Adrenal gland (tissue), 12 donors: ENCODE measurements around the gene UVRAG. TPM values are rescaled to one million over a fixed set of nuclear protein-coding genes. Genes with fewer than 3 reads are reported as not detected.
A peak's percentile ranks its signal among the peaks of the same experiment; 100 is the strongest.

Source experiments
- DNase-seq, 7 donors: peaks; one replicate each; pipeline ENCODE4 v3.0.0-alpha.2; 2019 to 2020
- H3K27ac ChIP-seq, 5 donors: fragments of 200-600 bp; sonication (generic) in 4 of 5; 1 replicate in 3 of 5; 2 replicates in 2 of 5; pipeline versions ENCODE4 v1.5.1 to v1.8.0; 2016 to 2020; ENCODE audit warnings: mild to moderate bottlenecking in 1 of 5
- H3K27me3 ChIP-seq: fragments of 200-600 bp; 2 replicates; pipeline ENCODE4 v1.8.0; 2021
- H3K36me3 ChIP-seq, 2 donors: fragments of 200-600 bp; replicated peaks in 1 of 2; 1 replicate in 1 of 2; 2 replicates in 1 of 2; pipeline versions ENCODE4 v1.5.1 to v1.8.0; 2018 to 2022
- H3K4me1 ChIP-seq, 2 donors: fragments of 200-600 bp; replicated peaks in 1 of 2; 1 replicate in 1 of 2; 2 replicates in 1 of 2; pipeline versions ENCODE4 v1.5.1 to v1.8.0; 2018 to 2021
- H3K4me3 ChIP-seq, 4 donors: fragments of 200-600 bp; sonication (generic) in 3 of 4; one replicate each; pipeline ENCODE4 v1.5.1; 2016 to 2018
- H3K9me3 ChIP-seq, 3 donors: fragments of 200-600 bp; sonication (generic) in 1 of 3; replicated peaks in 1 of 3; 1 replicate in 2 of 3; 2 replicates in 1 of 3; pipeline versions ENCODE4 v1.5.1 to v1.8.0; 2016 to 2021
- POLR2A ChIP-seq, 2 donors: fragments of 450-650 bp; IDR thresholded peaks; one replicate each; pipeline ENCODE4 v1.6.1; 2017; ENCODE audit warnings: antibody characterized with exemption in 2 of 2, mild to moderate bottlenecking in 2 of 2, moderate library complexity in 1 of 2
- WGBS, 4 donors: extraction: QIAGEN DNeasy Blood & Tissue Kit in 2 of 4; methylation state at CpG; one replicate each; pipeline versions ENCODE4 v1.1.5 to v1.1.7; 2013 to 2017; 5-methylcytosine and 5-hydroxymethylcytosine counted together
- intact Hi-C, 2 donors: fragments of 100-400 bp; cut with DNase I; formaldehyde crosslinking; loops; one replicate each; pipeline versions ENCODE4 v1.14.1 to v1.15.0; 2022 to 2023
- polyA plus RNA-seq, 3 donors: library from polyadenylated mRNA; stranded (reverse); fragments of 200-250 nt in 2 of 3; fragments of 350-450 nt in 1 of 3; fragmentation: Illumina TruSeq in 1 of 3; extraction: RNeasy Lipid Tissue Mini Kit (QIAGEN cat#74804) in 1 of 3; gene quantifications; one replicate each; pipeline ENCODE4 v1.2.3, GENCODE V29; 2013 to 2014
- total RNA-seq, 9 donors: library from RNA; depleted of rRNA in 4 of 9; stranded (reverse); fragments of >200 nt in 4 of 9; fragments of 120-200 nt in 1 of 9; fragmentation: NEBNext Ultra II Directional in 1 of 9; extraction: Animal tissue kit (Norgen Biotek cat#: 25700) in 1 of 9; gene quantifications; one replicate each; pipeline versions ENCODE4 v1.1.0 to v1.2.4, GENCODE V29; 2013 to 2023
- TF ChIP-seq, protein P1 (sequence below), 6 experiments: fragments of 450-650 bp in 4 of 6; fragments of 200-600 bp in 2 of 6; sonication (generic) in 1 of 6; IDR thresholded peaks; 1 replicate in 5 of 6; 2 replicates in 1 of 6; pipeline versions ENCODE4 v1.5.1 to v1.8.0; 2016 to 2021; ENCODE audit warnings: antibody characterized with exemption in 6 of 6, mild to moderate bottlenecking in 2 of 6, moderate library complexity in 1 of 6
- donor health status: healthy with polysubstance abuse.
- donor health status: Bipolar disorder and iron deficiency.
- donor health status: DM: yes; HTN: yes; CAD: no.
- donor health status: DM: no; HTN: no; CAD: no.
- donor health status: DM: no; HTN: no; CAD: no.
- donor health status: DM: yes; HTN: yes; CAD: no.

Gene UVRAG
- total and polyA plus RNA-seq, 12 donors, result 10.9 to 61.4 (median 28.5) TPM

DNA sequence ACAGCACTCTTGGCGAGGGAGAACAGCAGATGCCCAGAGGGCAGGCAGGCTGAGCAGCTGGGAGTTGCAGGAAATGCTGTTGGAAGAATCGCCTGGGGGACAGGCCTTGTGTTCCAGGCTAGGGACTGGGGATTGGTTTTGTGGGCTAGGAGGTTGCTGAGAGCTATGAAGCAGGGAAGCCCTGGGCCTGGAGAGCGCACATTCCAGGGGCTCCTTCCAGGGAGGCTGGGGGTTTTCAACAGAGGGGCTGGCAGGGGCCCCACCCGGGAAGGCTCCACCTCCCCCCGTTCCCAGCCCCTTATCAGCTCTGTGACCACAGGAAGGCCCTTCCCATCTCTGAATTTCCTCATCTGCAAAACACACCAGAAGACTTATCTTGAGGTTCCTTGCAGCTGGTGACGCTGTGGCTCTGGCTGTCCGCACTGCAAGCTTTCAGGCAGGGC, 369.6 kb downstream of the UVRAG start:
- intact Hi-C loops, result no loop called here
- H3K27ac ChIP-seq, result peak overlapping the region in 2 of 5 donors; percentile 82 to 85
- H3K9me3 ChIP-seq, result no peaks in the 10 kb centered on the region
- no peaks in the 10 kb centered on the region for H3K27me3 ChIP-seq
- TF ChIP-seq POLR2A (IDR thresholded peaks at IDR 0.05), result no peak
- TF ChIP-seq, protein P1, sequence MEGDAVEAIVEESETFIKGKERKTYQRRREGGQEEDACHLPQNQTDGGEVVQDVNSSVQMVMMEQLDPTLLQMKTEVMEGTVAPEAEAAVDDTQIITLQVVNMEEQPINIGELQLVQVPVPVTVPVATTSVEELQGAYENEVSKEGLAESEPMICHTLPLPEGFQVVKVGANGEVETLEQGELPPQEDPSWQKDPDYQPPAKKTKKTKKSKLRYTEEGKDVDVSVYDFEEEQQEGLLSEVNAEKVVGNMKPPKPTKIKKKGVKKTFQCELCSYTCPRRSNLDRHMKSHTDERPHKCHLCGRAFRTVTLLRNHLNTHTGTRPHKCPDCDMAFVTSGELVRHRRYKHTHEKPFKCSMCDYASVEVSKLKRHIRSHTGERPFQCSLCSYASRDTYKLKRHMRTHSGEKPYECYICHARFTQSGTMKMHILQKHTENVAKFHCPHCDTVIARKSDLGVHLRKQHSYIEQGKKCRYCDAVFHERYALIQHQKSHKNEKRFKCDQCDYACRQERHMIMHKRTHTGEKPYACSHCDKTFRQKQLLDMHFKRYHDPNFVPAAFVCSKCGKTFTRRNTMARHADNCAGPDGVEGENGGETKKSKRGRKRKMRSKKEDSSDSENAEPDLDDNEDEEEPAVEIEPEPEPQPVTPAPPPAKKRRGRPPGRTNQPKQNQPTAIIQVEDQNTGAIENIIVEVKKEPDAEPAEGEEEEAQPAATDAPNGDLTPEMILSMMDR (IDR thresholded peaks at IDR 0.05), result no peak
- peaks cover 25 to 45% of the 10 kb centered on the region in 2 donors for H3K4me1 ChIP-seq
- WGBS, 4 donors, result 43 to 76% (median 57%) methylated on average over 3 to 7 of the region's 7 CpGs
- no peak overlapping the region for H3K4me3 ChIP-seq
- DNase-seq, result no peak
- no peaks in the 10 kb centered on the region for H3K36me3 ChIP-seq

DNA sequence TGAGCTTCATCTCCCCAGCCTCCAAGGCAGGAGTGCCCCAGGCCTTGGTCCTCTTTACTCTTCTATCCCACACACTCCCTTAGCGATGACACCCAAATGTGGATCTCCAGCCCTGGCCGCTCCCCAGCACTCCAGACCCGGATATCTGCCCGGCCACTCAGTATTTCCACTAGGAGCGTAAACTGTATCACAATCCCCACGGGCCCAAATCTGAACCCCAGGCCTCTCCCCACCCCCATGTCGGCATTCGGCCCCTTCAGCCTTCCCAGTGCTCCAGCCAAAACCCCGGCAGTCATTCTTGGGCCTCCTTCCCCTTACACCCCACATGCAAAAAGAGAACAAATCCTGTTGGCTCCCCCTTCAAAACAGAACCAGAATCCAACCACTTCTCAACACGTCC, 370.5 kb downstream of the UVRAG start:
- no peaks in the 10 kb centered on the region for H3K27me3 ChIP-seq
- H3K27ac ChIP-seq, result peak overlapping the region; percentile 52 to 85 (median 72)
- intact Hi-C loops, result no loop called here
- no peak for TF ChIP-seq POLR2A (IDR thresholded peaks at IDR 0.05)
- TF ChIP-seq, protein P1 (IDR thresholded peaks at IDR 0.05), result no peak
- 72 to 75% (median 74%) methylated on average over 10 of the region's 10 CpGs for WGBS, 4 donors
- peaks cover 25 to 45% of the 10 kb centered on the region in 2 donors for H3K4me1 ChIP-seq
- H3K9me3 ChIP-seq, result no peaks in the 10 kb centered on the region
- no peak for DNase-seq
- no peaks in the 10 kb centered on the region for H3K36me3 ChIP-seq
- H3K4me3 ChIP-seq, result no peak overlapping the region

DNA sequence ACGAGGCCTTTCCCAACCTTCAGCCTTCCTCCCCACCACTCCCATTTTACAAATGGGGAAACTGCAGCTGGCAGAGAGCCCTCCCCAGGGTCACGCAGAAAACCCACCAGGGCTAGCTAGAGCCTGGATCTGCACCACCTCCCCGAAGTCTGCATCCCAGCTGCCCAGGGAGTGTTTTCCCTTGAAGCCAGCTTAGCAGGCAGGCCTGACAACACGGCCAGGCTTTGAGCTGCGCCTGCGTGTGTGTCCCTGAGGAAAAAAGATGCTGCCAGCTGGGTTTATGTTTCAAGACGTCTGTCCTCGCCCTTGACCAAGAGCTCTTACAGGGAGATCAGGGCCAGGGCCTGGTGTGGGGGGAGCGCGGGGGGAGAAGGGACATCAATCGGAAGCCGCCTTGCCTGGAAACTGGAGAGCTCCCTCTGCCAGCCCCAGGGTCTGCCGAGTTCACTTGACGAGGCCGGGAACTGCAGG, 371.0 kb downstream of the UVRAG start:
- H3K4me3 ChIP-seq, result no peak overlapping the region
- peak overlapping the region; percentile 52 to 85 (median 72) for H3K27ac ChIP-seq
- intact Hi-C loops, result no loop called here
- no peaks in the 10 kb centered on the region for H3K9me3 ChIP-seq
- no peaks in the 10 kb centered on the region for H3K36me3 ChIP-seq
- DNase-seq, result peak; percentile 80 to 96 (median 94)
- peaks cover 25 to 45% of the 10 kb centered on the region in 2 donors for H3K4me1 ChIP-seq
- TF ChIP-seq, protein P1 (IDR thresholded peaks at IDR 0.05), result no peak
- TF ChIP-seq POLR2A (IDR thresholded peaks at IDR 0.05), result peak in 1 of 2 donors; percentile 5
- WGBS, 4 donors, result 11 to 29% (median 22%) methylated on average over 8 to 15 of the region's 15 CpGs
- H3K27me3 ChIP-seq, result no peaks in the 10 kb centered on the region

DNA sequence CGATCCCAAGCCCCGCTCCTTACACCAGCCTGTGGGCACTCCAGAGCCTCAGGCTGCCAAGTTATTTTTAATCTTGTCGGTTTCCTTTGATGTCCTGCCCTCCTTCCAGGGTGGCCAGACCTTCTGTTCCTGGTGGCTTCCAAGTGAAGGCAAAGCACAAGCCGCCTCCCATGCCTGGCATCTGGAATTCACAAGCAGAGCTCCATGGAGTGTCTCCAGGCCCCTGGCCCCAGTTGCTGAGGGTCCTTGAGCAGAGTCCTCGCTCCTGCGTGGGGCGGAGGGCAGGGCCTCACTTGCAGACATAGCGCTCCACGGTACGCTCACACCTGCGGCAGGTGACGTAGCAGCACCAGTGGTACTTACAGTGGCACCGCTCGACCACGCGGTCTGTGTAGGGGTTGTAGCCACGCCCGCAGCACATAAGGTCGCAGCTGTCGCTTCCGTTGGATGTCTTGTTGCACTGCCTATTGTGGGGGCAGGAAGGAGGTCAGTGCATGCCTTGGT, 371.8 kb downstream of the UVRAG start:
- peak overlapping the region; percentile 52 to 85 (median 77) for H3K27ac ChIP-seq

More for the DNA sequence above, 371.8 kb downstream of the UVRAG start:
- no peaks in the 10 kb centered on the region for H3K27me3 ChIP-seq
- 31 to 50% (median 43%) methylated on average over 6 to 21 of the region's 21 CpGs for WGBS, 4 donors
- peaks cover 25 to 45% of the 10 kb centered on the region in 2 donors for H3K4me1 ChIP-seq
- H3K9me3 ChIP-seq, result no peaks in the 10 kb centered on the region
- no peak overlapping the region for H3K4me3 ChIP-seq
- H3K36me3 ChIP-seq, result peaks cover 0 to 8% of the 10 kb centered on the region in 2 donors
- intact Hi-C loops, result no loop called here
- peak; percentile 40 to 74 (median 66) for DNase-seq
- TF ChIP-seq, protein P1 (IDR thresholded peaks at IDR 0.05), result no peak
- no peak for TF ChIP-seq POLR2A (IDR thresholded peaks at IDR 0.05)
